ENCODE measurements around the gene PTPRU. TPM values are rescaled to one million over a fixed set of nuclear protein-coding genes. Genes with fewer than 3 reads are reported as not detected.

Gene PTPRU
- total RNA-seq, 1 experiment from 2014 or later = 45.5 TPM

DNA sequence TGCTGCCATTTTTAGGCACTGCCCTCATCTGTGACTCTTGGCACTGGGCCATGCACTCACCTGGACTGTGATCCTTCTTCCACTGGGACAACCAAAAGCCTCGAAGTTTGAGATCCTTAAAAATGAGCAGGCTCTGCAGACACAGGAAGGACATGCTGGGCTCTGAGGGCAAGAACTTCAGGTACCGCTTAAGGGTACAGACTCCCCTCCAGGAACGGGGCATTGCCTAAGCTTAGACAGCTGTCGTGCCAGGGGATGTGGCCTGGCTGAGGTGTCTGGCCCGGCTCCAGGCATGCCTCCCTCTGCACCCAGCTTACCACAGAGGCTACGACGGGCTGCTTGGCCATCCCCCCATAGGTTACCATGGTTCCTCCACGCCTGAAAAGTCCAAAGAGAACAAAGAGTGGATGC is 40.4 kb upstream of the PTPRU start:
- Histone ChIP-seq H2BK20ac (ENCODE audit: low read depth, low read length, poor library complexity, severe bottlenecking) (no peak overlapping the region), H3K79me1 (ENCODE audit: insufficient read depth, low read depth, low read length, poor library complexity, severe bottlenecking) (no peaks in the 10 kb centered on the region), H3T11ph (ENCODE audit: low read length) (no peak overlapping the region), H2BK12ac (ENCODE audit: insufficient read length, low read depth, low read length) (no peak overlapping the region), H2AK5ac (ENCODE audit: insufficient read length, low read length) (no peak overlapping the region), H2BK120ac (ENCODE audit: low read depth, low read length, poor library complexity, severe bottlenecking) (no peak overlapping the region), H3K4me2 (ENCODE audit: insufficient read depth, insufficient read length, low read length) (no peak overlapping the region), H3K79me2 (ENCODE audit: insufficient read depth, low read length) (no peaks in the 10 kb centered on the region), H3K9me3 (ENCODE audit: control insufficient read depth, low read depth, low read length) (no peaks in the 10 kb centered on the region), H3K23me2 (ENCODE audit: insufficient read length, low read depth, low read length, poor library complexity, severe bottlenecking) (no peaks in the 10 kb centered on the region), H3K4me1 (ENCODE audit: insufficient read depth, low read length) (no peaks in the 10 kb centered on the region), H3K23ac (ENCODE audit: insufficient read length, low read depth, low read length) (no peak overlapping the region), H3K18ac (ENCODE audit: insufficient read length, low read depth, low read length) (no peak overlapping the region), H3K27ac (ENCODE audit: insufficient read length, low read depth, low read length) (no peak overlapping the region), H2AFZ (ENCODE audit: low read length) (no peak overlapping the region), H4K5ac (ENCODE audit: insufficient read length, low read depth, low read length) (no peak overlapping the region), H4K8ac (replicated peaks; ENCODE audit: insufficient read length, low read depth, low read length) (no peak overlapping the region), H4K91ac (ENCODE audit: insufficient read length, low read depth, low read length) (no peak overlapping the region), H2BK15ac (ENCODE audit: low read depth, low read length) (no peak overlapping the region), H4K20me1 (ENCODE audit: control insufficient read depth, insufficient read depth, insufficient read length) (no peaks in the 10 kb centered on the region), H3K56ac (ENCODE audit: insufficient read length, low read depth, low read length) (no peak overlapping the region), H2BK5ac (ENCODE audit: insufficient read length, low read length) (no peak overlapping the region), H3K4ac (ENCODE audit: low read depth, low read length) (no peak overlapping the region), H3K27me3 (ENCODE audit: insufficient read depth, low read length) (no peaks in the 10 kb centered on the region), H3K9ac (ENCODE audit: extremely low read depth, insufficient read length, low read length) (no peak overlapping the region), H3K14ac (ENCODE audit: insufficient read depth, low read length) (no peak overlapping the region)
- no peak overlapping the region; a peak in 1 of 7 replicates for H3K27ac Mint-ChIP-seq
- H3K4me1 Mint-ChIP-seq = peaks cover 0 to 4% of the 10 kb centered on the region in 2 experiments; a peak in 1 of 4 replicates
- no CpG with 5 or more reads among the region's 8 CpGs for WGBS (ENCODE audit: extremely low coverage, insufficient read length, low lambda C conversion rate)
- peaks cover 18 to 52% (median 45%) of the 10 kb centered on the region in 3 experiments; a peak in 6 of 7 replicates for H3K36me3 Mint-ChIP-seq (ENCODE audit: insufficient read depth in 1 of 3, low read depth in 3 of 3)
- no peaks in the 10 kb centered on the region for H3K27me3 Mint-ChIP-seq (ENCODE audit: low read depth)
- H3K9me3 Mint-ChIP-seq = peaks cover 0 to 3% of the 10 kb centered on the region in 2 experiments; a peak in 3 of 5 replicates
- no peak for TF ChIP-seq CTCF (conservative IDR thresholded peaks at IDR 0.05)
- no peak for DNase-seq
- no peak overlapping the region for H3K4me3 Mint-ChIP-seq

All from H9 (cell line).